Breast epithelium (tissue), 3 donors: Measurements from ENCODE around the gene GUK1.

Experiments used
- CTCF ChIP-seq, 3 donors: fragments of 450-650 bp; IDR thresholded peaks; one replicate each; pipeline ENCODE4 v1.5.1; 2016 to 2017; ENCODE audit warnings: antibody characterized with exemption in 3 of 3, mild to moderate bottlenecking in 3 of 3, moderate library complexity in 3 of 3
- POLR2A ChIP-seq: fragments of 450-650 bp; IDR thresholded peaks from one replicate; pipeline ENCODE4 v1.6.1; 2016; ENCODE audit warnings: antibody characterized with exemption, mild to moderate bottlenecking, moderate library complexity
- POLR2AphosphoS5 ChIP-seq, 3 donors: sonication (generic); formaldehyde crosslinking; IDR thresholded peaks; one replicate each; pipeline ENCODE4 v1.6.1; 2017; ENCODE audit warnings: antibody characterized with exemption in 3 of 3

- peak; percentile 52 to 90 (median 80) for TF ChIP-seq POLR2AphosphoS5 (IDR thresholded peaks at IDR 0.05)
- TF ChIP-seq CTCF (IDR thresholded peaks at IDR 0.05): peak; percentile 71 to 98 (median 78)
- TF ChIP-seq POLR2A: peak; percentile 17
These were observed 25.5 kb downstream of the GUK1 start, which contains the start of gene IBA57 for GRCh38 chr1:228165372-228166169.
